HG02623 (cell line): ENCODE measurements around the gene ZNF236.

Experiments used
- ATAC-seq: cut with Tn5 transposase; IDR thresholded peaks from one replicate; pipeline ENCODE4 v1.9.1; 2021; ENCODE audit warnings: moderate library complexity; ENCODE audit not compliant: unreplicated experiment

The ZNF236 gene

GRCh38 chr18:76897257-76897656 is 74.9 kb downstream of the ZNF236 start:
- no peak for ATAC-seq

- no peak for ATAC-seq
These were observed 81.0 kb downstream of the ZNF236 start for GRCh38 chr18:76903386-76903785.

DNA sequence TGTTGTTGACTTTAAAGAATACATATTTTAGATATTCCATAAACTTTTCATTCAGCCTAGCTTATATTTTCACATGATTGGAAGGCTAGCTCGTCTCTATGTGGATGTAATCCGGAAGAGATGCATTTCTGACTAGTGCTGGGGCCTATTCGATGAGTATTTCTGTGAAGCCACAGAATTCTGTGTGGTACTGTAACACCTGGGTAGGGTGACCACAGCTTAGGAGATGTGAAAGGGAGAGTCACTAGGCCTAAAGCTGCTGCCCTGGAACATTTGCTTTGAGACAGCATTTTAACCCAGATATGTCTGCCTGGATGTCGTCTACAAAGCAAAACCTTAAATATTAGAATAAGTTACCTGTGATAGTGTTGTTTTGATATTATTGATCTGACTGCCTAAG is 83.5 kb downstream of the ZNF236 start:
- no peak for ATAC-seq

- ATAC-seq = no peak
These were observed 85.9 kb downstream of the ZNF236 start for GRCh38 chr18:76908277-76908676.

- no peak for ATAC-seq
These were observed 87.1 kb downstream of the ZNF236 start for GRCh38 chr18:76909439-76909838.

GRCh38 chr18:76911440-76911839 is 89.1 kb downstream of the ZNF236 start:
- no peak for ATAC-seq

DNA sequence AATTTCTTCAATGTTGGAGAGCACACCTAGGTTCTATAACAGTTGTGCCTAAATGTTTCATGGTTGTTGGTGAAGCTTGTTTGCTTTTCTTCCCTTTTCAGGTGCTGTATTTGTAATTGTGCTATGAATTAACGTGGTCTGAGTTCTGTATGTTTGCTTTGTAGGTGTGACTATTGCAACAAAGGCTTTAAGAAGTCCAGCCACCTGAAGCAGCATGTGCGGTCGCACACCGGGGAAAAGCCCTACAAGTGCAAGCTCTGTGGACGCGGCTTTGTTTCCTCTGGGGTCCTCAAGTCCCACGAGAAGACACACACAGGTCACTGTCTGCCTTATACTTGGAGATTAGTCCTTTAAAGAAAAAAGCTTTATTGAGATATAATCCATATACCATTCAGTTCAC is 91.2 kb downstream of the ZNF236 start:
- no peak for ATAC-seq

GRCh38 chr18:76914314-76914713 is 92.0 kb downstream of the ZNF236 start:
- no peak for ATAC-seq

GRCh38 chr18:76914796-76915195 is 92.4 kb downstream of the ZNF236 start:
- no peak for ATAC-seq

GRCh38 chr18:76915456-76915855 is 93.1 kb downstream of the ZNF236 start:
- ATAC-seq = no peak

DNA sequence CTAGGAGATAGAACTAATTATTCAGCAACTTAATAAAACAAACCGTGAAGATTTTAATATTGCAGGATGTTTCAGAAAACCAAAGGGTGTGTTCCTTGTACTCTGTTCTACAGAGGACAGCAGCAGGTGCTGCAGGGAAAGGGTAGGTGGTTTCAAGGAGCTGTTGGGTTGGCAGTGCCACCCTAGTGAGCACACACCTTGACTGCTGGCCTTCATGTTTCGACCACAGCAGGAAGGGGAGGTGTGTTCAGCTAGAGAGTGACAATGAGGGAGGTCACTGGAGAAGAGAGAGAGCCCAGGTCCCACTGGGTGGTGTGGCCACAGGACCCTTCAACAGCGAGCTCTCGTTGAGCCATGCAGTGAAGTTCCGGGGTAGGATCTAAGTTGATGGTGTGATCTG is 98.6 kb downstream of the ZNF236 start:
- ATAC-seq = no peak

DNA sequence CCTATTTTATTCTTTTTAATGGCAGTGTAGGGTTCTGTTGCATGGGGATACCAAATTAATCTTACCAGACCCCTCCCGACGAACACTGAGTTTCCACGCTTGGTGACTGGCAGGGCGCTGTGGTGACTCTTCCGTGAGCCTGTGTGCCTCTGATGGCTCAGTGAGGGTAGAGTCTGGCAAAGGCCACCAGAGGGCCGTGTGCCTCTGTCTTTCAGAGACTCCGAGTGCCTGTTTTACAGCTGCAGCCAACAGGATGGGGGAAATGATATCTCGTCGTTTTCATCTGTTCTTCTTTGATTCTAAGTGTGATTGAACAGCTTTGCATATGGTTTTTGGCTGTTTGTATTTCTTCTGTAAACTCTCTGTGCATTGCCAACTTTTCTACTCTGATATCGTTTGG is 99.8 kb downstream of the ZNF236 start:
- peak; percentile 99 for ATAC-seq

- ATAC-seq = no peak
These were observed 101.2 kb downstream of the ZNF236 start for GRCh38 chr18:76923485-76924085.

GRCh38 chr18:76925501-76925900 is 103.1 kb downstream of the ZNF236 start:
- no peak for ATAC-seq

GRCh38 chr18:76927223-76927725 is 104.9 kb downstream of the ZNF236 start:
- ATAC-seq = no peak

GRCh38 chr18:76928179-76928868 is 106.0 kb downstream of the ZNF236 start:
- ATAC-seq = no peak

DNA sequence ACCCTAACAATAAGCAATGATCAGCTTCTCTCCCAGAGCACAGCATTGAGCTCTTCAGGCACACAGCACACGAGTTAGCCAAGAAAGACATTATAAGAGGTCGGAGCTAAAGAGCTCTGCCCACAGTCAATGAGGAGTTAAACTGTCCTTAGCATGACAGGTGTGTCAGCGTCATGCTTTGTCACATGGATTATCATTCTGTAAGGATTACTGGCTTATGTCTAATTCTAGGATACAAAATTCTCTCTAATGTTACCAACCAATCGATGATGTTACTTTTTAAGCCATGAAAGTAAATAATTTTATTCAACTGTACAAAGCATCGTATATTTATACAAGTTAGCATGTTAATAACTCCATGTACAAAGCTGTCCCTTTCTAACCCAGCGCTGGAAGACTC is 108.8 kb downstream of the ZNF236 start:
- no peak for ATAC-seq

GRCh38 chr18:76932026-76932819 is 109.9 kb downstream of the ZNF236 start:
- no peak for ATAC-seq

- ATAC-seq = no peak
These were observed 113.5 kb downstream of the ZNF236 start for GRCh38 chr18:76935722-76936337.

- ATAC-seq = no peak
These were observed 114.5 kb downstream of the ZNF236 start for GRCh38 chr18:76936877-76937276.

DNA sequence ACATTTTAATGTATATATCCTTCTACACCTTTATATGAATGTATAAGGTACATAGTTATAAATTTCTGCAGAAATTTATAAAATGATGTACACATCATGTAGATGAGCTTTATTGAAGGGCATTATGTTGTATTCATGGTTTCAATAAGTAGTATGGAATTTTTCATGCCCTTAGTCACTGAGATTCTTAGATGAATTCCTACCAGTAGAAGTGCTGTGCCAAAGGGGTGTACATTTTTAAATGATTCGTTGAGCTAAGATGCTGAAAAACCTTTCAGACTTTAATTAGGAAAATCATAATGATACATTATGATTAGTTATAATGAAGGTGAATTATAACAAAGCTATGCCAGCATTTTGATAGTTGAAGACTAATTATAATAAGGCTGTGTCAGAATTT is 115.2 kb downstream of the ZNF236 start:
- ATAC-seq = no peak
